ENCODE measurements around the gene FAM181B.

Gene FAM181B

DNA sequence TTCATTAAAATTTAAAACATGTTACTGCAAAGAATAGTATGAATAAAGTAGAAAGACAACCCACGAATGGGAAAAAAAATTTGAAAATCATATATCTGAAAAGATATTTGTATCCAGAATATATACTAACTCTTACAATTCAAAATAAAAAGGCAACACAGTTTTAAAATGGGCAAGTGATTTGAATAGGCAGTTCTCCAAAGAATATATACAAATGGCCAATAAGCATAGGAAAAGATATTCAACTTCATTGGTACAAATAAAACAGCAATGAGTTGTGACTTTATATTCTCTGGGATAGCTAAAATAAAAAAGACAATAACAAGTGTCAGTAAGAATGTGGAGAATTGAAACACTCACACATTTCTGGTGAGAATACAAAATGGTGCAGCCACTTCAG lies 41.6 kb upstream of the FAM181B start:
- H3K36me3 ChIP-seq (ENCODE audit: control insufficient read depth, insufficient read depth, low read length) = no peaks in the 10 kb centered on the region
- no peak overlapping the region for H4K5ac ChIP-seq (ENCODE audit: low read length)
- H3K4me1 ChIP-seq (ENCODE audit: control insufficient read depth, low read depth, low read length) = no peaks in the 10 kb centered on the region
- no peak overlapping the region for H3K27ac ChIP-seq (ENCODE audit: low read depth, low read length)
- no peak overlapping the region for H3K9ac ChIP-seq (ENCODE audit: low read length)
- H3K4ac ChIP-seq (ENCODE audit: low read depth, low read length) = no peak overlapping the region
- H2BK15ac ChIP-seq (replicated peaks; ENCODE audit: low read depth) = no peak overlapping the region
- no peak overlapping the region for H2AK5ac ChIP-seq (ENCODE audit: low read length)
- H4K8ac ChIP-seq (ENCODE audit: low read depth, low read length) = no peak overlapping the region
- H3K27me3 ChIP-seq (ENCODE audit: insufficient read depth, low read length, poor library complexity) = no peaks in the 10 kb centered on the region
- H3K23ac ChIP-seq (ENCODE audit: low read length) = no peak overlapping the region
- no peak overlapping the region for H2BK120ac ChIP-seq (ENCODE audit: low read depth, low read length)
- no peak overlapping the region for H3K18ac ChIP-seq (ENCODE audit: low read length)
- no peak overlapping the region for H3K4me3 ChIP-seq (ENCODE audit: low read length)
- H3K79me2 ChIP-seq (ENCODE audit: control insufficient read depth, insufficient read depth, low read length) = no peaks in the 10 kb centered on the region
- no peak for DNase-seq
- no peak overlapping the region for H3K56ac ChIP-seq (ENCODE audit: low read length)
- H3K79me1 ChIP-seq (ENCODE audit: low read length) = no peaks in the 10 kb centered on the region
- no peak overlapping the region for H2BK5ac ChIP-seq (ENCODE audit: low read length)
- WGBS (ENCODE audit: extremely low coverage, insufficient coverage, low lambda C conversion rate) = no CpG with 5 or more reads among the region's 1 CpG
- H3K4me2 ChIP-seq (ENCODE audit: low read length) = no peak overlapping the region

DNA sequence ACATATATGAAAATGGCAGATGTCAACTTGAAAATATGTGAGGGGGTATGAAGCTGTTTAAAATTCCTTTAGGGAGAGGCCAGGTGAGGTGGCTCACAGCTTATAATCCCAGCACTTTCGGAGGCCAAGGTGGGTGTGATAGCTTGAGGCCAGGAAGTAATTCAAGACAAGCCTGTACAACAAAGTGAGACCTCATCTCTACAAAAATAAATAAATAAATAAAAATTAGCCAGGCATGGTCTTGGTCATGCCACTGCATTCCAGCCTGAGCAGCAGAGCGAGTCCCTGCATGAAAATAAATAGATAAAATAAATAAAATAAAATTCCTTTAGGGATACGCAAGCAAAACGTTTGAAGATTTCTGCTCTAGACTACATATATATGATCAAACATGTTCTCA lies 38.1 kb upstream of the FAM181B start:
- Histone ChIP-seq H3K79me1 (ENCODE audit: low read length) (no peaks in the 10 kb centered on the region), H3K79me2 (ENCODE audit: control insufficient read depth, insufficient read depth, low read length) (no peaks in the 10 kb centered on the region), H3K56ac (ENCODE audit: low read length) (no peak overlapping the region), H3K4me2 (ENCODE audit: low read length) (no peak overlapping the region), H3K23ac (ENCODE audit: low read length) (no peak overlapping the region), H2AK5ac (ENCODE audit: low read length) (no peak overlapping the region), H3K4me3 (ENCODE audit: low read length) (no peak overlapping the region), H4K5ac (ENCODE audit: low read length) (no peak overlapping the region), H4K8ac (ENCODE audit: low read depth, low read length) (no peak overlapping the region), H3K4me1 (ENCODE audit: control insufficient read depth, low read depth, low read length) (no peaks in the 10 kb centered on the region), H3K27ac (ENCODE audit: low read depth, low read length) (no peak overlapping the region), H3K36me3 (ENCODE audit: control insufficient read depth, insufficient read depth, low read length) (no peaks in the 10 kb centered on the region), H3K18ac (ENCODE audit: low read length) (no peak overlapping the region), H2BK15ac (replicated peaks; ENCODE audit: low read depth) (no peak overlapping the region), H2BK5ac (ENCODE audit: low read length) (no peak overlapping the region), H3K27me3 (ENCODE audit: insufficient read depth, low read length, poor library complexity) (no peaks in the 10 kb centered on the region), H3K4ac (ENCODE audit: low read depth, low read length) (no peak overlapping the region), H2BK120ac (ENCODE audit: low read depth, low read length) (no peak overlapping the region), H3K9ac (ENCODE audit: low read length) (no peak overlapping the region)
- DNase-seq = no peak
- no CpG with 5 or more reads among the region's 4 CpGs for WGBS (ENCODE audit: extremely low coverage, insufficient coverage, low lambda C conversion rate)

DNA sequence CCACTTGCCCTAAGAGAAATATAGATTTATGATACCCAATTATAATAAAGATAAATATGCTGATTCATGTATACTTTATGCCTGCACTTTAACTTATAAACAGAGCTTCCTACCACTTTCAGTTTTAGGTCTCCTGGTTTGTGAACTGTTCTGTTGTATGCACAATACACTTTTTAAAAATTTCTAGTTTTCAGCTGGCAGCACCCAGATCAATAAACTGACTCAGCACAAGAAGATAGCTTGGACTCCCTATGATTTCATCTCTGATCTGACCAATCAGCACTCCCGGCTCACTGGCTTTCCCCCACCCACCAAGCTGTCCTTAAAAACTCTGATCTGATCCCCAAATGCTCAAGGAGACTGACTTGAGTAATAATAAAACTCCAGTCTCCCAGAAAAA lies 33.5 kb upstream of the FAM181B start:
- H3K4me2 ChIP-seq (ENCODE audit: low read length) = no peak overlapping the region
- H3K9ac ChIP-seq (ENCODE audit: low read length) = no peak overlapping the region
- DNase-seq = no peak
- no peaks in the 10 kb centered on the region for H3K36me3 ChIP-seq (ENCODE audit: control insufficient read depth, insufficient read depth, low read length)
- H2BK15ac ChIP-seq (replicated peaks; ENCODE audit: low read depth) = no peak overlapping the region
- H3K79me2 ChIP-seq (ENCODE audit: control insufficient read depth, insufficient read depth, low read length) = no peaks in the 10 kb centered on the region
- no peak overlapping the region for H3K56ac ChIP-seq (ENCODE audit: low read length)
- no peak overlapping the region for H4K8ac ChIP-seq (ENCODE audit: low read depth, low read length)
- no peak overlapping the region for H3K4me3 ChIP-seq (ENCODE audit: low read length)
- no peak overlapping the region for H2BK5ac ChIP-seq (ENCODE audit: low read length)
- H3K23ac ChIP-seq (ENCODE audit: low read length) = no peak overlapping the region
- no peak overlapping the region for H3K27ac ChIP-seq (ENCODE audit: low read depth, low read length)
- no peaks in the 10 kb centered on the region for H3K27me3 ChIP-seq (ENCODE audit: insufficient read depth, low read length, poor library complexity)
- H4K5ac ChIP-seq (ENCODE audit: low read length) = no peak overlapping the region
- no peak overlapping the region for H2AK5ac ChIP-seq (ENCODE audit: low read length)
- no peaks in the 10 kb centered on the region for H3K79me1 ChIP-seq (ENCODE audit: low read length)
- H3K4me1 ChIP-seq (ENCODE audit: control insufficient read depth, low read depth, low read length) = no peaks in the 10 kb centered on the region
- no peak overlapping the region for H3K4ac ChIP-seq (ENCODE audit: low read depth, low read length)
- no CpG with 5 or more reads among the region's 1 CpG for WGBS (ENCODE audit: extremely low coverage, insufficient coverage, low lambda C conversion rate)
- H2BK120ac ChIP-seq (ENCODE audit: low read depth, low read length) = no peak overlapping the region
- no peak overlapping the region for H3K18ac ChIP-seq (ENCODE audit: low read length)

DNA sequence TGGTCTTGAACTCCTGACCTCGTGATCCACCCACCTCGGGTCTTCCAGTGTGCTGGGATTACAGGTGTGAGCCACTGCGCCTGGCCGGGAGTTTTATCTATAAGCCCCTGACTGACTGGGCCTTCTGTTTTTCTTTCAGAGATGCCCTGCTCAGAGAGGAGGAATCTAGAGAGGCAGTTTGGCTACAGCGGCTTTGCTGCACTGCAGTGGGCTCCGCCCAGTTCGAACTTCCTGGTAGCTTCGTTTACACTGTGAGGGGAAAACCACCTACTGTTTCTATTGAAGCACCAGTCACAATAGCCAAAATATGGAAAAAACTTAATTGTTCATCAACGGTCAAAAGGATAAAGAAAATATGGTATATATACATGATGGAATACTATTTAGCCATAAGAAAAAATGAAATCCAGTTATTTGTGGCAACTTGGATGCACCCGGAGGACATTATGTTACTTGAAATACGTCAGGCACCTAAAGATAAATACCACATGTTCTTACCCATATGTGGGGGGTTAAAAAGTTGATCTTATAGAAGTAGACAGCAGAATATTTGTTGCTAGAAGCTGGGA lies 31.9 kb upstream of the FAM181B start:
- H3K27ac ChIP-seq (ENCODE audit: low read depth, low read length) = no peak overlapping the region
- H4K5ac ChIP-seq (ENCODE audit: low read length) = no peak overlapping the region
- H3K9ac ChIP-seq (ENCODE audit: low read length) = no peak overlapping the region
- H3K23ac ChIP-seq (ENCODE audit: low read length) = no peak overlapping the region
- H2AK5ac ChIP-seq (ENCODE audit: low read length) = no peak overlapping the region
- H3K4me3 ChIP-seq (ENCODE audit: low read length) = no peak overlapping the region
- H4K8ac ChIP-seq (ENCODE audit: low read depth, low read length) = no peak overlapping the region
- H3K79me2 ChIP-seq (ENCODE audit: control insufficient read depth, insufficient read depth, low read length) = no peaks in the 10 kb centered on the region
- no peak overlapping the region for H3K4me2 ChIP-seq (ENCODE audit: low read length)
- WGBS (ENCODE audit: extremely low coverage, insufficient coverage, low lambda C conversion rate) = no CpG with 5 or more reads among the region's 11 CpGs
- no peaks in the 10 kb centered on the region for H3K27me3 ChIP-seq (ENCODE audit: insufficient read depth, low read length, poor library complexity)
- no peak for DNase-seq
- H3K56ac ChIP-seq (ENCODE audit: low read length) = no peak overlapping the region
- no peak overlapping the region for H3K4ac ChIP-seq (ENCODE audit: low read depth, low read length)
- H3K4me1 ChIP-seq (ENCODE audit: control insufficient read depth, low read depth, low read length) = no peaks in the 10 kb centered on the region
- H2BK15ac ChIP-seq (replicated peaks; ENCODE audit: low read depth) = no peak overlapping the region
- no peak overlapping the region for H2BK5ac ChIP-seq (ENCODE audit: low read length)
- no peaks in the 10 kb centered on the region for H3K79me1 ChIP-seq (ENCODE audit: low read length)
- no peaks in the 10 kb centered on the region for H3K36me3 ChIP-seq (ENCODE audit: control insufficient read depth, insufficient read depth, low read length)
- no peak overlapping the region for H3K18ac ChIP-seq (ENCODE audit: low read length)
- H2BK120ac ChIP-seq (ENCODE audit: low read depth, low read length) = no peak overlapping the region

DNA sequence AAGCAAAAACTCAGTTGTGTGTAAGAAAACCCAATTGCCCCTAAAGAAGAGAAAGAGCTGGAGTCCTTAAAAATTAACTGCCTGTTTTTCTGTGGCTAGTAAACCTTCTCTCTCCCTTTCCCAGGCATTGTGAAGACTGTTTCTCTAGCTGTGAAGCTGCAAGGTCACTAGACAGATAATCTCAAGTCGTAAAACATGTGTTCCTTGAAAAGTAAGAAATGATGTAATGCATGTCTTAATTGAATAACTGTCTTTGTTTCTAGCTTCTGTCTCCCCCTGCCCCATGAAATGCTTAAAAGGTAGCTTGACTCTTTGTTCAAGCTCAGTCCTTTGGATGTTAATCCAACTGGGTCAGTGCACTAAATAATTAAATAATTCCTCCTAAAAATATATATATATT lies 29.5 kb upstream of the FAM181B start:
- WGBS (ENCODE audit: extremely low coverage, insufficient coverage, low lambda C conversion rate) = no CpG with 5 or more reads among the region's 1 CpG
- no peaks in the 10 kb centered on the region for H3K36me3 ChIP-seq (ENCODE audit: control insufficient read depth, insufficient read depth, low read length)
- no peaks in the 10 kb centered on the region for H3K79me2 ChIP-seq (ENCODE audit: control insufficient read depth, insufficient read depth, low read length)

DNA sequence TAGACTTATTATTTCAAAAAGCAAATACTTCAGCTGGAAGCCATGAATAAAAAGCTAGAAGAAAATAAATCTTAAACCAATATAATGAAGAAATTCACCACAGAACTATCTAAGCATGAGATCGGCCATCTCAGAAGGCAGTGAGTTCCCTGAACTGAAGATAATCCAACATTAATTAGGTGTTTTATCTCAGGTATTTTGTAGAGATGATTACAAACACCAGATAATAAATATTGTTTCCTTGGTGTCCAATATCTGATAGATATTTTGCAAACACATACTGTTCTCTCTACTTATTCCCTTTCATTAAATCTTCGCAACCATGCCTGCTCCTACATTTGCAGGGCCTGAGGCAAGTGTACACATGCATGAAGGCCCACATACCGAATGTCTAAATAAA lies 26.0 kb upstream of the FAM181B start:
- H3K56ac ChIP-seq (ENCODE audit: low read length) = no peak overlapping the region
- H4K5ac ChIP-seq (ENCODE audit: low read length) = no peak overlapping the region
- DNase-seq = no peak
- no peaks in the 10 kb centered on the region for H3K79me1 ChIP-seq (ENCODE audit: low read length)
- no peaks in the 10 kb centered on the region for H3K27me3 ChIP-seq (ENCODE audit: insufficient read depth, low read length, poor library complexity)
- WGBS (ENCODE audit: extremely low coverage, insufficient coverage, low lambda C conversion rate) = no CpG with 5 or more reads among the region's 3 CpGs
- H3K4me2 ChIP-seq (ENCODE audit: low read length) = no peak overlapping the region
- no peak overlapping the region for H4K8ac ChIP-seq (ENCODE audit: low read depth, low read length)
- no peak overlapping the region for H3K9ac ChIP-seq (ENCODE audit: low read length)
- no peak overlapping the region for H3K27ac ChIP-seq (ENCODE audit: low read depth, low read length)
- H2BK5ac ChIP-seq (ENCODE audit: low read length) = no peak overlapping the region
- no peak overlapping the region for H3K18ac ChIP-seq (ENCODE audit: low read length)
- no peak overlapping the region for H2BK15ac ChIP-seq (replicated peaks; ENCODE audit: low read depth)
- no peaks in the 10 kb centered on the region for H3K79me2 ChIP-seq (ENCODE audit: control insufficient read depth, insufficient read depth, low read length)
- peaks cover 6% of the 10 kb centered on the region for H3K4me1 ChIP-seq (ENCODE audit: control insufficient read depth, low read depth, low read length)
- no peak overlapping the region for H2AK5ac ChIP-seq (ENCODE audit: low read length)
- H3K4ac ChIP-seq (ENCODE audit: low read depth, low read length) = no peak overlapping the region
- no peak overlapping the region for H3K4me3 ChIP-seq (ENCODE audit: low read length)
- H2BK120ac ChIP-seq (ENCODE audit: low read depth, low read length) = no peak overlapping the region
- no peak overlapping the region for H3K23ac ChIP-seq (ENCODE audit: low read length)
- H3K36me3 ChIP-seq (ENCODE audit: control insufficient read depth, insufficient read depth, low read length) = no peaks in the 10 kb centered on the region

More for the DNA sequence above, 29.5 kb upstream of the FAM181B start:
- Histone ChIP-seq H3K23ac (ENCODE audit: low read length) (no peak overlapping the region), H3K4me2 (ENCODE audit: low read length) (no peak overlapping the region), H4K8ac (ENCODE audit: low read depth, low read length) (no peak overlapping the region), H3K27me3 (ENCODE audit: insufficient read depth, low read length, poor library complexity) (no peaks in the 10 kb centered on the region), H3K56ac (ENCODE audit: low read length) (no peak overlapping the region), H3K4me3 (ENCODE audit: low read length) (no peak overlapping the region), H2BK5ac (ENCODE audit: low read length) (no peak overlapping the region), H3K4me1 (ENCODE audit: control insufficient read depth, low read depth, low read length) (no peaks in the 10 kb centered on the region), H3K4ac (ENCODE audit: low read depth, low read length) (no peak overlapping the region), H3K18ac (ENCODE audit: low read length) (no peak overlapping the region), H2BK120ac (ENCODE audit: low read depth, low read length) (no peak overlapping the region), H3K9ac (ENCODE audit: low read length) (no peak overlapping the region), H2BK15ac (replicated peaks; ENCODE audit: low read depth) (no peak overlapping the region), H2AK5ac (ENCODE audit: low read length) (no peak overlapping the region), H4K5ac (ENCODE audit: low read length) (no peak overlapping the region), H3K79me1 (ENCODE audit: low read length) (no peaks in the 10 kb centered on the region), H3K27ac (ENCODE audit: low read depth, low read length) (no peak overlapping the region)
- DNase-seq = no peak
